Iris pigment epithelial cell (primary cell): Measurements from ENCODE around the gene HAP1.
"Not testable (repeated sequence)": the region's sequence is repeated elsewhere in the genome, so short reads cannot be mapped to it uniquely, and the experiment has no call there.

ENCODE experiments used
- DNase-seq: peaks from one replicate; pipeline ENCODE4 v3.0.0-alpha.2; 2011; ENCODE audit warnings: low read depth

HAP1 gene

GRCh38 chr17:41689497-41690299 is 44.7 kb downstream of the HAP1 start:
- peak; percentile 66 for DNase-seq

- DNase-seq, result peak; percentile 100
These were observed 45.6 kb downstream of the HAP1 start, which contains the start of gene EIF1 for GRCh38 chr17:41688641-41689496. EIF1 (plus strand) TSS chr17:41688885; CDS start chr17:41689039, 154 bp downstream.

- peak; percentile 26 for DNase-seq
These were observed 46.4 kb downstream of the HAP1 start for GRCh38 chr17:41687828-41688640.

GRCh38 chr17:41686281-41686680 is 48.2 kb downstream of the HAP1 start:
- no peak for DNase-seq

GRCh38 chr17:41685753-41686152 is 48.7 kb downstream of the HAP1 start:
- DNase-seq, result not testable (repeated sequence)

- DNase-seq, result no peak
These were observed 50.4 kb downstream of the HAP1 start for GRCh38 chr17:41684035-41684434.

- DNase-seq, result no peak
These were observed 50.9 kb downstream of the HAP1 start for GRCh38 chr17:41683441-41684007.

GRCh38 chr17:41682631-41683030 is 51.8 kb downstream of the HAP1 start:
- DNase-seq, result no peak

- no peak for DNase-seq
These were observed 52.7 kb downstream of the HAP1 start for GRCh38 chr17:41681776-41682175.

- DNase-seq, result no peak
These were observed 53.9 kb downstream of the HAP1 start for GRCh38 chr17:41680426-41681040.

DNA sequence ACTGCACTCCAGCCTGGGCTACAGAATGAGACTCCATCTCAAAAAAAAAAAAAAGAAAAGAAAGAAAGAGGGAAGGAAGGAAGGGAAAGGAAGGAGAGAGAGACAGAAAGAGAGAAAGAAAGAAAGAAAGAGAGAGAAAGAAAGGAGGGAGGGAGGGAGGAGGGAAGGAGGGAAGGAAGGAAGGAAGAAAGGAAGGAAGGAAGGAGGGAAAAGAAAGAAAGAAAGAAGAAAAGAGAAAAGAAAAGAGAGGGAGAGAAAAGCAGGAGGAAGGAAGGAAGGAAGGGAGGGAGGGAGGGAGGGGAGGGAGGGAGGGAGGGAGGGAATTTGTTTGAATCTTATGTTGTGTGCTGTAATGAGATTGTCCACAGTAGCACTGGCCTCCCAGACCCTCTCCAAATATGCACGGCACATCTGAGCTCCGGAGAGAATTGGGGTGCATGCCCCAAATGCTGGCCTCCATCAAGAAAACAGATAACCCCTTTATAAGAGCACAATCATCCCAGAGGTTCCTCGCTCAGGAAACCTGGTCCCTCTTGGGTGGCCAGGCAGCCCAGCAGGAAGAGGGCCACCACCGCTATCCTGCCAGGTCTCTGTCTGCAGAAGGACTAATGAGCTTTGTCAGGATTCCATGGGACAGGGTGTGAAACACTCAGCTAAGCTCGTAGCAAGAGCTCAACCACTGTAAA is 54.6 kb downstream of the HAP1 start:
- DNase-seq, result no peak

DNA sequence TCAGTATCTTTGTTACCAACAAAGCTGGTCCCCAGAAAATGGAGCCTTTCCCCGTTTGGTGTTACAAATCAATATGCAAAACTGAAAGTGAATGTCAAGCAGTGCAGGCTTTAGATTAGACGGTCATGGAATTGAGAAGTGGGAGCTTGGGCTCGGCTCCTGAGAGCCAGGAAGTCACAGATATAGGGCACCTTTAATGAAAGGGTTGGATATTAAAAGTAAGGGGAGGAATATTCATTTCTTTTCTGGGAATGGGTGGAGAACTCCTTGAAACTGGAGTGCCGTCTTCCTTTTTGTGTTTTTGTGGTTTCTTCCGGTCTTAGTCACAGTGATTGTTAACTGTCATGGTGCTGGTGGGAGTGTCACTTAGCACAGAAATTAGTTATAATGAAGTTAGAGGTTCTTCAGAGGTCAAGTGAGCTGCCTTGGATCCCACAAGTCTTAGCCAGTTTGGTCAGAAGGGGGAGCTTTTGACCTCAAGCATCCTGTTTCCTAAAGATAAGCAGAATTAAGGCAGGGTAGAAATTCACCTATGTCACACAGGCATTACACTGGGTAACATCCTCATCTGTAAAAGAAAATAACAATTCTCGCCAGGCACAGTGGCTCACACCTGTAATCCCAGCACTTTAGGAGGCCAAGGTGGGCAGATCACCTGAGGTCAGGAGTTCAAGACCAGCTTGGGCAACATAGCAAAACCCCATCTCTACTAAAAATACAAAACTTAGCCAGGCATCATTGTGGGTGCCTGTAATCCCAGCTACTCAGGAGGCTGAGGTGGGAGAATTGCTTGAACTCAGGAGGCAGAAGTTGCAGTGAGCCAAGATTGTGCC is 55.3 kb downstream of the HAP1 start:
- DNase-seq, result peak; percentile 47

DNA sequence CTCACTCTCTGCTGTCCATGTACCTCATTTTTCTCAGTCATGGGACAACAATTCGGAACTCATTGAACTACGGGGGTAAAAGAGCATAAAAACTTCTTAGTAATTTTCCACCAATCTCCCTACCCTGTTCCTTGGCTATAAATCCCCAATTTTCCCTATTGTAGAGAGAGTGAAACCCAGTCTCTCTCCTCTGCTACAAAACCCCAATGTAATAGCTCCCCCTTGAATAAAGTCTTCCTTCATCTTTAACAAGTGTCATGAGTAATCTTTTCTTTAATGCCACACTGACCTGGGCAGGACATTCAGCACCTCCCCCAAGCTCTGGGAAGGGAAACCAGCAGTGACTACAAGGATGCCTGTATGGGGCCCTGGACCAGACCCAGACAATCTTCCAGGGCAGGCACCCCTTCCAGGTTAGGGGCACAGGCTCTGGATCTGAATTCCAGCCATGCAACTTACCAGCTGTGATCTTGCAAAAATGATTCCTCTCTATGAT is 56.0 kb downstream of the HAP1 start:
- DNase-seq, result peak; percentile 17

- no peak for DNase-seq
These were observed 58.4 kb downstream of the HAP1 start for GRCh38 chr17:41676058-41676419.

- DNase-seq, result not testable (repeated sequence)
These were observed 59.0 kb downstream of the HAP1 start for GRCh38 chr17:41675157-41676057.
